ENCODE data around the gene FNDC10. TPM values are rescaled to one million over a fixed set of nuclear protein-coding genes. Genes with fewer than 3 reads are reported as not detected.

FNDC10 gene
- total RNA-seq, 2 donors from 2014 or later = 1.00 to 1.5 TPM

GRCh38 chr1:1604374-1605033, 4.6 kb upstream of the FNDC10 start:
- no peaks in the 10 kb centered on the region for H3K27me3 Mint-ChIP-seq (ENCODE audit: low read depth)

GRCh38 chr1:1603671-1604373, 3.9 kb upstream of the FNDC10 start:
- Mint-ChIP-seq H3K36me3 (ENCODE audit: insufficient read depth in 2 of 2) (no peaks in the 10 kb centered on the region), H3K27ac (peak overlapping the region; percentile 60), H3K4me1 (ENCODE audit: low read depth) (peaks cover 17% of the 10 kb centered on the region), H3K27me3 (ENCODE audit: low read depth) (no peaks in the 10 kb centered on the region), H3K9me3 (no peaks in the 10 kb centered on the region), H3K4me3 (no peak overlapping the region)
- DNase-seq (no peak), ATAC-seq (replicated peaks in 1 of 2) (no peak)

More at GRCh38 chr1:1604374-1605033, 4.6 kb upstream of the FNDC10 start:
- no peak overlapping the region for H3K4me3 Mint-ChIP-seq
- no peak for ATAC-seq (replicated peaks in 1 of 2)
- peaks cover 17% of the 10 kb centered on the region for H3K4me1 Mint-ChIP-seq (ENCODE audit: low read depth)
- no peaks in the 10 kb centered on the region for H3K36me3 Mint-ChIP-seq (ENCODE audit: insufficient read depth in 2 of 2)
- H3K9me3 Mint-ChIP-seq = no peaks in the 10 kb centered on the region
- no peak for DNase-seq
- H3K27ac Mint-ChIP-seq = peak overlapping the region; percentile 60

- Mint-ChIP-seq H3K27me3 (ENCODE audit: low read depth) (no peaks in the 10 kb centered on the region), H3K4me3 (no peak overlapping the region), H3K27ac (no peak overlapping the region), H3K36me3 (ENCODE audit: insufficient read depth in 2 of 2) (no peaks in the 10 kb centered on the region), H3K4me1 (ENCODE audit: low read depth) (peaks cover 17% of the 10 kb centered on the region), H3K9me3 (no peaks in the 10 kb centered on the region)
- no peak for DNase-seq
- ATAC-seq (replicated peaks in 1 of 2) = no peak
These were observed 3.1 kb upstream of the FNDC10 start for GRCh38 chr1:1602968-1603506.

- Mint-ChIP-seq H3K27ac (no peak overlapping the region), H3K4me3 (no peak overlapping the region), H3K27me3 (ENCODE audit: low read depth) (no peaks in the 10 kb centered on the region)
These were observed 2.5 kb upstream of the FNDC10 start for GRCh38 chr1:1602304-1602967.

GRCh38 chr1:1601564-1602303, 1.8 kb upstream of the FNDC10 start:
- Mint-ChIP-seq H3K27ac (no peak overlapping the region), H3K9me3 (no peaks in the 10 kb centered on the region)
- ATAC-seq (replicated peaks in 1 of 2) = no peak

More at GRCh38 chr1:1602304-1602967, 2.5 kb upstream of the FNDC10 start:
- no peak for DNase-seq
- Mint-ChIP-seq H3K4me1 (ENCODE audit: low read depth) (peaks cover 13% of the 10 kb centered on the region), H3K9me3 (no peaks in the 10 kb centered on the region), H3K36me3 (ENCODE audit: insufficient read depth in 2 of 2) (no peaks in the 10 kb centered on the region)
- no peak for ATAC-seq (replicated peaks in 1 of 2)

GRCh38 chr1:1600861-1601563, 1.1 kb upstream of the FNDC10 start:
- peaks cover 3% of the 10 kb centered on the region for H3K4me1 Mint-ChIP-seq (ENCODE audit: low read depth)
- H3K27me3 Mint-ChIP-seq (ENCODE audit: low read depth) = no peaks in the 10 kb centered on the region
- no peaks in the 10 kb centered on the region for H3K36me3 Mint-ChIP-seq (ENCODE audit: insufficient read depth in 2 of 2)
- H3K4me3 Mint-ChIP-seq = peak overlapping the region; percentile 39 to 76
- DNase-seq (no peak), ATAC-seq (replicated peaks in 1 of 2) (no peak)
- H3K27ac Mint-ChIP-seq = no peak overlapping the region
- H3K9me3 Mint-ChIP-seq = no peaks in the 10 kb centered on the region

More at GRCh38 chr1:1601564-1602303, 1.8 kb upstream of the FNDC10 start:
- Mint-ChIP-seq H3K4me1 (ENCODE audit: low read depth) (peaks cover 6% of the 10 kb centered on the region), H3K27me3 (ENCODE audit: low read depth) (no peaks in the 10 kb centered on the region), H3K4me3 (no peak overlapping the region), H3K36me3 (ENCODE audit: insufficient read depth in 2 of 2) (no peaks in the 10 kb centered on the region)
- DNase-seq = no peak

DNA sequence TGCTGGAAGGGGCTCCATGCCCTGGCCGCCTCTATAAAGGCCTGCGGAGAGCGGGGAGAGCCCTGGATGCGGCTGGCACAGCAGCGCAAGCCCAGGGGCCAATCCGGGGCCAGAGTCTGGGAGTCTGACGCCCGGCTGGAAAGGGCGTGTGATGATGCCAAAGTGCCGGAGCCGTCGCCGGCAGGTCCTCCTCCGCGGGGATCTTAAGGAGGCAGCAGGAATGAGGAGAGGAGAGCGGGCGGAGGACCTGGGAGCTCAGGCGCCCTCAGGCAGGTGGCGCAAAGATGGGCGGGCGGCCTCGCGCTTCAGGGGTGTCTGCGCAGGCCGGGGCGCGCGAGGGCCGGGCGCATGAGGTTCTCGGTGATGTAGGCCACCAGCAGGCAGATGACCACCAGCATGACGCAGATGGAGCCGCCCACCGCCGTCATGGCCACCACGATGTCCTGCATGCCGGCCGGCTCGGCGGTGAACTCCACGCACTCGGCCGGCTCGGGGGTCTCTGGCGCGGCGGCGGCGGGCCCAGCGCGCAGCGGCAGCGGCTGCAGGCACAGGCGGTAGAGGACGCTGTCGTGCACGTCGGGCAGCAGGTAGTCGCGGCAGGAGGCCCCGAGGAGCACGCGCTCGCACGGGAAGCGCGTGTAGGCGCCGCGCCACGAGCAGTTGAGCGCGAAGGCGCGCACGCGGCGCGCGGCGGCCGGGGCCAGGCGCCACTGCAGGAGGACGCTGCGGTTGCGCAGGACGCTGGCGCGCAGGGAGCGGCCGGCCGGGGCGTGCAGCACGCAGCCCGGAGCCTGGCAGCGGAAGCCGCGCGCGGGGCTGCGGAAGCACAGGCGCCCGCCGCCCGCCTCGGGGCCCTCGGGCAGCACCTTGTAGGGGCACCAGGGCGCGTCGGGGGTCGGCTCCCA, 653 bp downstream of the FNDC10 start:
- Mint-ChIP-seq H3K36me3 (ENCODE audit: insufficient read depth in 2 of 2) (no peaks in the 10 kb centered on the region), H3K4me1 (ENCODE audit: low read depth) (peaks cover 3% of the 10 kb centered on the region), H3K27ac (no peak overlapping the region), H3K27me3 (ENCODE audit: low read depth) (no peaks in the 10 kb centered on the region), H3K9me3 (no peaks in the 10 kb centered on the region), H3K4me3 (peak overlapping the region; percentile 75 to 85)
- DNase-seq (peak; percentile 48 to 51), ATAC-seq (replicated peaks in 1 of 2) (peak; percentile 66 to 72)

GRCh38 chr1:1598720-1599029, 1.3 kb downstream of the FNDC10 start:
- DNase-seq (no peak), ATAC-seq (replicated peaks in 1 of 2) (no peak)
- Mint-ChIP-seq H3K4me1 (ENCODE audit: low read depth) (peaks cover 3% of the 10 kb centered on the region), H3K9me3 (no peaks in the 10 kb centered on the region), H3K27me3 (ENCODE audit: low read depth) (no peaks in the 10 kb centered on the region), H3K27ac (no peak overlapping the region), H3K4me3 (peak overlapping the region; percentile 75 to 85), H3K36me3 (ENCODE audit: insufficient read depth in 2 of 2) (no peaks in the 10 kb centered on the region)

DNA sequence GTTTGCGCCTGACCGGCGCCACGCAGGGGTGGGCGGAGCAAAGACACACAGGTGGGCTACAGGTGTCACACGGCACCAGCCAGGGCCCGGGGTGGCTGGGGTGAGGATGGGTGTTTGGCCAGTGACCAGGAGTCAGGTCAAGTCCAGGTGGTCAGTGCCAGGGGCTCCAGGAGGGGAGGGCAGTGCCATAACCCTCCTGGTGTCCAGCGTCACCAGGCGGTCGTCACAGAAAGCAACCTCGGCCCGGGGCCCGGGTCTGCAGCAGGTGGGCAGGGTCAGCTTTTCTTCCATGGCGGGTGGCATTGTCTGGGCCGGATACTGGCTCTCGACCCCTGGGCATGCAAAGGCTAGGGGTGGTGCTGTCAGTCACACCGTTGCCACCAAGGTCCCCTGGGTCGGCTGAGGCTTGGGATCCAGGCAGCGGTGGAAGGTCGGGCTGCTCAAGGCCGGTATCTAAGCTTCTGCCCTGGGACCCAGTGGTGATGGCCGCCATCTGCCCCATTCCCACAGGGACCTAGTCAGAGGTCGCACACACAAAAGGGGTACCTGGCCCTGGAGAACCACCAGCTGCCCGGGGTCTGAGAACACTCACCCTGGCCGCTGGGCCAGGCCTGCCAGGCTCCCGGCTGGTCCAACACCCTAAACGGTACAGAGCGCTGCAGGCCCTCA, 1.8 kb downstream of the FNDC10 start:
- H3K27ac Mint-ChIP-seq = no peak overlapping the region
- DNase-seq (no peak), ATAC-seq (replicated peaks in 1 of 2) (no peak)
- H3K9me3 Mint-ChIP-seq = no peaks in the 10 kb centered on the region
- H3K4me3 Mint-ChIP-seq = peak overlapping the region in 1 of 2 donors; percentile 85
- H3K4me1 Mint-ChIP-seq (ENCODE audit: low read depth) = peaks cover 3% of the 10 kb centered on the region
- no peaks in the 10 kb centered on the region for H3K27me3 Mint-ChIP-seq (ENCODE audit: low read depth)
- H3K36me3 Mint-ChIP-seq (ENCODE audit: insufficient read depth in 2 of 2) = no peaks in the 10 kb centered on the region

DNA sequence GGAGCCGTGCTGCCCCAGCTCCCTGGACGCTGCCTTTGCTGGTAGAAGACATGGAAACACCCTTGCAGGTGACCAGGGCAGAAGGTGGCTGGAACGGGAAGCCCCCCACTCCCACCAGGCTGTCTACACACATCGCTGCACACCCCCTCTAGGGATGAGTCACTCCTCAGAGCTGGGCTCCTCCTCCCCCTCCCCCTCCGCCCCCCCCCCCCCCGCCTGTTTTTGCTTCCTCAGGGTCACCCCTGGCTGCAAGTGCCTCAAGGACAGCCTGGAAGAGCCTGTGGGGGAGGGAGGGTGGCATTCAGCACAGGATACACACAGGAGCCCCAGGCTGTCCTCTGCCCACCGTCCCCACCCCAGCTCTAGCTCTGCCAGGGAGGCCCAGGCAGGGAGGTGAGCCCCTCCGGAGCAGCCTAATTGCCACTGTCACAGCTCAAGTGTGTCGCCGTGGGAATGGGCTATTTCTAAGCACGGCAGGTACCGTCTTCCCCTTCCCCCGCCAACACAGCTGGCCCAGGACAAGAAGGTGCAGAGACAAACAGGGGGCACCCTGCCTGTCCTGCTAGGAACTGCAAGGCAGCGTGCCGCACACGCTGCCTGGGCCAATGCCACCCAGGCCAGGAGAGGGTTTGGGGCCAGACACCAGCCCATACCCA, 2.5 kb downstream of the FNDC10 start:
- DNase-seq = no peak
- H3K27ac Mint-ChIP-seq = no peak overlapping the region
- ATAC-seq (replicated peaks in 1 of 2) = peak; percentile 24 to 27
- H3K27me3 Mint-ChIP-seq (ENCODE audit: low read depth) = no peaks in the 10 kb centered on the region
- peaks cover 3% of the 10 kb centered on the region for H3K4me1 Mint-ChIP-seq (ENCODE audit: low read depth)
- no peak overlapping the region for H3K4me3 Mint-ChIP-seq
- H3K36me3 Mint-ChIP-seq (ENCODE audit: insufficient read depth in 2 of 2) = no peaks in the 10 kb centered on the region
- no peaks in the 10 kb centered on the region for H3K9me3 Mint-ChIP-seq

Data from activated T-cell treated with anti-CD3 and anti-CD28 coated beads, Interleukin-2, amount 50 U/mL, for 72 hours (primary cell).